ENCODE measurements around the gene NUPR1. TPM values are rescaled to one million over a fixed set of nuclear protein-coding genes. Genes with fewer than 3 reads are reported as not detected.

NUPR1 gene, protein sequence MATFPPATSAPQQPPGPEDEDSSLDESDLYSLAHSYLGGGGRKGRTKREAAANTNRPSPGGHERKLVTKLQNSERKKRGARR
- 58.2 and 72.5 TPM in 2 replicates for total RNA-seq

DNA sequence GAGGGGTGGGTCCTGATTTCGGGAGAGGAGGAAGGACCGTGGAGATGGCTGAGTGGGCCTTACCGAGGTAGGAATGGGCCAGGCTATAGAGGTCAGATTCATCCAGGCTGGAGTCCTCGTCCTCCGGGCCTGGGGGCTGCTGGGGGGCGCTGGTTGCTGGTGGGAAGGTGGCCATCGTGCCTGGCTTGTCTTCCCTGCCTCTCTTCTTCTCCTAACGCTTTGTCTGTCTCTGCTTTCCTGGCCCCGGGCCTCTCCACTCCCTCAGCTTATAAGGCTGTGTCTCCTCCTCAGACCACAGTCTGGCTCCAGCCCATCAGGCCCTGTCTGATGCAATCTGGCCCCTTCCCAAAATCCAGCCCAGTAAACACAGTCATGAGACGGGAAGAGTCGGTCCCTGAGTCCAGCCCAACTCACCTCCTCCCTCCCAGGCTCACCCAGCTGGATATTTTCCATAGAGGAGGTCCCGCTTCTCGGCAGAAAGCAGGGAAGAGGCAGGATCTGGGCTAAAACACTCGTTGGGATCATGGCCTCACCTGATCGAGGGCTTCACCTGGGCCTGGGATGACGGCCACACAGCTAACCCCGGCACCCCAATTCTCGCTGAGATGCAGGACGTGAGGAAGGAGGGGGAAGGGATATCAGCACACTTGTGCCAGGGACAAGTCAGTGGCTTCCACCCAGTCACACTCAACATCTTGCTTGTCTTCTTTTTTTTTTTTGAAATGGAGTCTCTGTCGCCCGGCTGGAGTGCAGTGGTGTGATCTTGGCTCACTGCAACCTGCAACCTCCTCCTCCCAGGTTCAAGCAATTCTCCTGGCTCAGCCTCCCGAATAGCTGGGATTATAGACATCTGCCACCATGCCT, at the start of gene NUPR1:
Gene NUPR1, minus strand, starts transcription at position 242 of the 864 bp plus-strand sequence. Its CDS starts 67 bp downstream, at position 175.

DNA sequence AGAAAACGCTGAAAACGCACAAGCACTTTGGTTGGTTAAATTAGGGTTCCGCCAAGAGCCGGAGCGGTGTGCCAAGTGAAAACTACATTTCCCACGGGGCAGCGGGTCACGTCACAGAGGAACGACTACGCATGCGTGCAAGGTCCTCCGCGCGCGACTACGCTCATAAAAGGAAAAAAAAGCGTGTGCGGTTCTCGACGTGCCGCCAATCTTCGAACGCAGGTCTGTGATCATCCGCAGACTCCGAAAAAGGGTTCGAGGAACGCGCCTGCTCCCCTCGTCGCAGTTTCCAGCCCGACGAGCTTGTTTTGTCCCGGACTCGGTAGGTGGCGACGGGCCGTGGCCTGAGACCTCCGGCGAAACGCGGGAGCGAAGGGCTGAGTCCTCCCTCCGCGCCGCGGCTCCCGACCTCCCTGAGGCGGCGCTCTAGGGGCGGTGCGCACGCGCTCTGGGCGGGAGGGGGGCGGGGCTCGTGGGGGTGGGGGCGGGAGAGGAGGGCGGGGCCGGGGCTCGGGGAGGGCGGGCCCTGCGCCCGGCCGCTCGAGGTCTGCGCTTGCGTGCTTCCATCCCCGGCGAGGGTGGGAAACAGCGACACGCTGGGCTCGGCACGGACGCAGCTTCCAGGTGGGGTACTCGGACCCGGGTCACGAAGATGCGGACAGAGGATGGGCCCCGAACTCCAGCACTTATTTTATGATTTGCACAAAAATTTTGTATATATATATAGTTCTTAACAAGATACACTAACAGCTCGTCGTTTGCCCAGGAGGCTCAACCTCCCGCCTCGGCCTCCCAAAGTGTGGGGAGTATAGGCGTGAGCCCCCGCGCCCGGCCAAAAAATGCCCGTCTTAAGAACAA, 15.2 kb upstream of the NUPR1 start, which contains the start of gene SGF29:
Gene SGF29, plus strand, starts transcription at position 145 of the 858 bp plus-strand sequence. CDS start 27,150 bp downstream, outside the sequence.

DNA sequence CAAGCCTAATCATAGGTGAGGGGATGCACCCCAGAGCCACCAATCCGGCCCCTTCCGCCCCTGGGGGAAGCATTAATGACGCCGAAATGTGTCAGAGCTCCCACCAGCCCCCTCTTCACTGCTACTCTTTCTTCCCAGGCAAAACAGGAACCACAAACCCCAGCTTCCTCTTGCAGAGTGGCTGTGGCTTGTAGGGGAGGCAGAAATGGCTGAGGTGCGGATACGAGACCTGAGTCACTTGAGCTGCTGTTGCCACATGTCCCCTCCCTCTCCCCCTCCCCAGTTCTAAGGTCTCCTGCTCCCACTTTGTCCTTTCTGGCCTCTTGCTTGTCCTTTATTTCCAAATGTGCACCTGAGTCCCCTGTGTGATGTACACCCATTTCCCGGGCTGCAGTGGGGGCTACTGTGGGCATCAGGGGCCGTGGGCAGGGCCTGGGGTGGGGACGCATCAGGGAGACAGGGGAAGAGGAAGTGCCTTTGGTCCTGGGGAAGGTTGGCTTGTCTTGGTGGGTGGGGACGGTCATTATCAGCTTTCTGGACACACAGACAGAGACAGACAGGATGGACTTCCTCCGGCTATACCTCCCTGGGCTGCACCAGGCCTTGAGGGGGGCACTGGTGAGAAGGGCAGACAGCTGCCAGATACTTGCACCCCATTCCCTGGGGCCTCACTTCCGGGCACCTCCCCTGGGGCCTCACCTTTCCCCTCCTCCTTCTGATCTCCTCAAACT, 44.5 kb downstream of the NUPR1 start, which contains the start of gene APOBR:
Gene APOBR, plus strand, starts transcription at position 523 of the 731 bp plus-strand sequence. Its CDS starts 39 bp downstream, at position 562.

DNA sequence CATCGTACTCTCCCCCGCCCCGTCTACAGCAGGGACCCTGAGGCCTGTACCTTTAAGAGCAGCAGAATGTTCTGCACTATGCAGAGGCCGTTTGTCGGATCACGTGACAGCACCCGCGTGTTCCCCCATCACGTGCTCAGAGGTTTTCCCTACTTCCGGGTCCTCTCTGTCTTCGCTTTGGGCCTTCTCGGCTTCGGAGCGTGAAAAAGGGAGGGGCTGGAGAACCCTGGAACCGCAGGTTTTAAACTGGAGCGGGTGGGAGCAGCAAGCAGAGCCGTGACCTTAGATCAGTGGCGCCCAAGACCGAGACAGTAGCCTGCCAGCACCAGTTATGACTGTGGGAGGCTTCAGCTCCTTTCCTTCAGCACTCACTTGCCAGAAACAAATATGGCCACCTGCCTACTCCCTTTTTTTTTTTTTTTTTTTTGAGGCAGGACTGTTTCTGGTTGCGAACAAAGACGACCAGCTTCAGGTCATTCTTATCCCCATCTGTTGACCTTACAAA, 46.8 kb downstream of the NUPR1 start, which contains the start of gene CLN3:
Gene CLN3, minus strand, starts transcription at position 105 of the 505 bp plus-strand sequence. CDS start 315 bp downstream, outside the sequence.

Other genes with a start within 250 kb of the NUPR1 start
- not detected in 2 replicates for gene SBK1, start 246.4 kb downstream of the NUPR1 start, total RNA-seq
- gene NPIPB6, start 175.5 kb downstream of the NUPR1 start, total RNA-seq = under 0.01 and 0.09 TPM in 2 replicates
- 58.1 and 103 TPM in 2 replicates for gene EIF3CL, start 135.1 kb downstream of the NUPR1 start, total RNA-seq
- not detected in 2 replicates for gene NPIPB7, start 66.6 kb downstream of the NUPR1 start, total RNA-seq
- 14.4 and 22.2 TPM in 2 replicates for gene CLN3, start 46.9 kb downstream of the NUPR1 start, total RNA-seq
- gene APOBR, start 44.3 kb downstream of the NUPR1 start, total RNA-seq = not detected in 2 replicates
- not detected in 2 replicates for gene IL27, start 32.1 kb downstream of the NUPR1 start, total RNA-seq
- gene SGF29, start 14.9 kb upstream of the NUPR1 start, total RNA-seq = 14.9 and 24.1 TPM in 2 replicates
- 2.8 TPM in 1 of 2 replicates, not detected in the other for gene SULT1A2, start 58.1 kb upstream of the NUPR1 start, total RNA-seq
- gene SULT1A1, start 71.1 kb upstream of the NUPR1 start, total RNA-seq = 10.6 and 47.4 TPM in 2 replicates
- gene NPIPB8, start 99.1 kb upstream of the NUPR1 start, total RNA-seq = not detected in 2 replicates
- 151 and 166 TPM in 2 replicates for gene EIF3C, start 172.5 kb upstream of the NUPR1 start, total RNA-seq
- gene NPIPB9, start 212.8 kb upstream of the NUPR1 start, total RNA-seq = not detected in 2 replicates